ENCODE data around the gene SLC7A6OS. TPM values are rescaled to one million over a fixed set of nuclear protein-coding genes. Genes with fewer than 3 reads are reported as not detected.

Gene SLC7A6OS
- total RNA-seq = 10 to 100 TPM in 2 of 4 donors, 1 to 10 TPM in 2; 8.7 to 15.7 (median 11.5) TPM

DNA sequence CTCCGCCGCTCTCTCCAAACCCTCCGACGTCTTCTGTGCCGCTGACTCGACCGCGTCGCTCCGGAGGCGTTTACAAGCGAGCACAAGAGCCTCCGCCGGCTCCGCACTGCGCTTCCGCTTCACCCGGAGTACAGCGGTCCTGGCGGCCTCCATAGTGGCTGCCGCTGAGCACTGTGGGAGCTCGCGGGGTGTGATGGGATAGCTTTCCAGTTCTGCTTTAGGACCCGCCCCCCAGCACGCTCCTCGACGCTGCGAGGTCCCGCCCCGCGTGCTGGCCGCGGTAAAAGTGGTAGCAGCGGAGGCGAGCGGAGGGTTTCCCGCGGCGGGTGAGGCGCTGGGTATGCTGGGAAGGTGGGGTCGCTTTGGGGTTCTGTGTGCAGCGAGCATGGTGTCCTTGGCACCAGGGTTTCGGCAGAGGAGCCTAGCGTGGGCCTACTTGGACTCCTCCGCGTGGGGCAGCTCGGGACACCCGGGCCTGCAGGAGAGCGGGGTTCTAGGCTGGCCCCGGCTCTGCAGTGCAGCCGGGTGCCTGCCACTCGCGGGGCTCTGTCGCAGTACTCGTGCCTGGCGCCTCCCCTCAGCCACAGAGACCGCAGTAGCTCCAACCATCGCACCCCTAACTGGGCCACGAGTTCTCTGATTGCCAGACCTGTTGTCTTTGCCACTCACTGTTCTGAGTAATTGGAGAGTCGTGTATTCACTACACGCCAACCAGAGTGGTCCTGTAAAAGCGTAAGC, at the start of gene SLC7A6OS, which contains the start of gene PRMT7:
TSS of gene SLC7A6OS (minus strand) at position 173 of the 738 bp plus-strand sequence. CDS start at position 153, 20 bp downstream.
TSS of gene PRMT7 (plus strand) at position 246 of the 738 bp plus-strand sequence. CDS start 4,961 bp downstream, outside the sequence.
- Histone ChIP-seq H3K9me3 (no peaks in the 10 kb centered on the region), H3K36me3 (peaks cover 9 to 45% (median 35%) of the 10 kb centered on the region in 4 donors), H3K27ac (replicated peaks in 1 of 4) (peak within 1 kb of the TSS; percentile 77 to 84 (median 82)), H3K4me3 (peak within 1 kb of the TSS; percentile 71 to 92 (median 86)), H3K27me3 (no peaks in the 10 kb centered on the region), H3K4me1 (peaks cover 23 to 46% (median 41%) of the 10 kb centered on the region in 4 donors)
- WGBS = under 1% methylated on average over 36 of the region's 62 CpGs
- TF ChIP-seq, protein P1, sequence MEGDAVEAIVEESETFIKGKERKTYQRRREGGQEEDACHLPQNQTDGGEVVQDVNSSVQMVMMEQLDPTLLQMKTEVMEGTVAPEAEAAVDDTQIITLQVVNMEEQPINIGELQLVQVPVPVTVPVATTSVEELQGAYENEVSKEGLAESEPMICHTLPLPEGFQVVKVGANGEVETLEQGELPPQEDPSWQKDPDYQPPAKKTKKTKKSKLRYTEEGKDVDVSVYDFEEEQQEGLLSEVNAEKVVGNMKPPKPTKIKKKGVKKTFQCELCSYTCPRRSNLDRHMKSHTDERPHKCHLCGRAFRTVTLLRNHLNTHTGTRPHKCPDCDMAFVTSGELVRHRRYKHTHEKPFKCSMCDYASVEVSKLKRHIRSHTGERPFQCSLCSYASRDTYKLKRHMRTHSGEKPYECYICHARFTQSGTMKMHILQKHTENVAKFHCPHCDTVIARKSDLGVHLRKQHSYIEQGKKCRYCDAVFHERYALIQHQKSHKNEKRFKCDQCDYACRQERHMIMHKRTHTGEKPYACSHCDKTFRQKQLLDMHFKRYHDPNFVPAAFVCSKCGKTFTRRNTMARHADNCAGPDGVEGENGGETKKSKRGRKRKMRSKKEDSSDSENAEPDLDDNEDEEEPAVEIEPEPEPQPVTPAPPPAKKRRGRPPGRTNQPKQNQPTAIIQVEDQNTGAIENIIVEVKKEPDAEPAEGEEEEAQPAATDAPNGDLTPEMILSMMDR (IDR thresholded peaks at IDR 0.05) = peak in 2 of 3 experiments; percentile 55 to 66
- peak; percentile 61 for TF ChIP-seq POLR2A (IDR thresholded peaks at IDR 0.05; ENCODE audit: low read depth)
- TF ChIP-seq POLR2AphosphoS5 (IDR thresholded peaks at IDR 0.05) = peak; percentile 93 to 96
- no peak for TF ChIP-seq EP300 (IDR thresholded peaks at IDR 0.05)
- intact Hi-C loops (cut with DNase I) = loop anchor here (5.0 kb wide), 1 partner anchor 49 kb away; the partner anchor contains the start of gene SLC7A6
- DNase-seq (ENCODE audit: extremely low spot score) = peak; percentile 95

- Histone ChIP-seq H3K27ac (replicated peaks in 1 of 4) (no peak overlapping the region), H3K4me1 (peaks cover 0 to 18% (median 0%) of the 10 kb centered on the region in 4 donors), H3K9me3 (no peaks in the 10 kb centered on the region), H3K27me3 (peaks cover 0 to 13% (median 0%) of the 10 kb centered on the region in 4 donors), H3K36me3 (peaks cover 24 to 56% (median 53%) of the 10 kb centered on the region in 4 donors), H3K4me3 (no peak overlapping the region)
- WGBS = 94% methylated on average over 13 of the region's 23 CpGs
- DNase-seq (ENCODE audit: extremely low spot score) = no peak
- intact Hi-C loops (cut with DNase I) = no loop called here
- no peak for TF ChIP-seq EP300 (IDR thresholded peaks at IDR 0.05)
- no peak for TF ChIP-seq POLR2AphosphoS5 (IDR thresholded peaks at IDR 0.05)
- TF ChIP-seq POLR2A (IDR thresholded peaks at IDR 0.05; ENCODE audit: low read depth) = no peak
- TF ChIP-seq, protein P1 (IDR thresholded peaks at IDR 0.05) = no peak
Measured at GRCh38 chr16:68359398-68360191, 48.8 kb upstream of the SLC7A6OS start.

DNA sequence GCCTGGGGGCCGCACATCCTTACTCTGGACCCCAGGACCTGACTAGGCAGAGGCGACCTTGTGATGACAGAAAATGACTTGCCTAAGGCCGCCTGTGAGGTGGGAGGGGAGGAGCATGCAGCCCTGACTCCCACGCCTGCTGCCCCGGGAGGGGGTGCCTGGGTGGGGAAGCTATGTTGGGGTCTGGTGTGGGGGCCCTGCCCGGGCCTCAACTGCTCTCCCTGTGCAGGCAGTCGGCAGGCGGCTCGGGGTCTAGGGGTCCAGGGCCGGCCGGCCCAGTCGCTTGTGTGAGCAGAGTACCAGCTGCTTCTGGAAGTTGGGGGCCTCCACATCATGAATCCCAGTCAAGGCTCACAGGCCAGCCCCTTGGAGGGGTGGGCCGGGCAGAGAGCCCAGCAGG, 48.2 kb upstream of the SLC7A6OS start:
- intact Hi-C loops (cut with DNase I) = no loop called here
- peaks cover 31 to 62% (median 59%) of the 10 kb centered on the region in 4 donors for H3K36me3 ChIP-seq
- DNase-seq (ENCODE audit: extremely low spot score) = no peak
- H3K9me3 ChIP-seq = no peaks in the 10 kb centered on the region
- no peak overlapping the region for H3K4me3 ChIP-seq
- H3K27me3 ChIP-seq = peaks cover 0 to 6% (median 0%) of the 10 kb centered on the region in 4 donors
- no peak overlapping the region for H3K27ac ChIP-seq (replicated peaks in 1 of 4)
- WGBS = 88% methylated on average over 7 of the region's 13 CpGs
- no peak for TF ChIP-seq POLR2AphosphoS5 (IDR thresholded peaks at IDR 0.05)
- TF ChIP-seq POLR2A (IDR thresholded peaks at IDR 0.05; ENCODE audit: low read depth) = no peak
- TF ChIP-seq, protein P1 (IDR thresholded peaks at IDR 0.05) = no peak
- TF ChIP-seq EP300 (IDR thresholded peaks at IDR 0.05) = no peak
- peaks cover 0 to 18% (median 0%) of the 10 kb centered on the region in 4 donors for H3K4me1 ChIP-seq

DNA sequence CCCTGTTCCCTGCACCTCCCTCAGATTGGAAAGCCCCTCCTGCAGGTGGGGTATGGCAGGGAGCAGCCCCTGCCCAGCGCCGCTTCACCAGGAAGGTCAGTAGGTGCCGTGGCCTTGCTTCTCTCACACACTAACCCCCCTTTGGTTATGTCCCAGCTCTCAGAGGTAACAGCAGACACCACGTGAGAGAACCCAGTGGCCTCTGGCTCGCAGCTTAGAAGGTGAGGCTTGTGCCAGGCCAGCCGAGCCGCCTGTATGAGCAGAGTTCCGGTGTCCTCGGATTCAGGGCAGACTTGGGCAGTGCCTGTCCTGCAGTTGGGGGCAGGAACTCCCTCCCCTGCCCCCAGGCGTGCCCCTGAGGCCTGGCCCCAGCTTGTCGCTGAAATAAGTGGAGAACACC, 47.2 kb upstream of the SLC7A6OS start:
- WGBS = 93% methylated on average over 2 of the region's 11 CpGs
- Histone ChIP-seq H3K9me3 (no peaks in the 10 kb centered on the region), H3K36me3 (peaks cover 40 to 73% (median 70%) of the 10 kb centered on the region in 4 donors), H3K27me3 (no peaks in the 10 kb centered on the region), H3K27ac (replicated peaks in 1 of 4) (no peak overlapping the region), H3K4me3 (no peak overlapping the region), H3K4me1 (peaks cover 0 to 18% (median 0%) of the 10 kb centered on the region in 4 donors)
- DNase-seq (ENCODE audit: extremely low spot score) = no peak
- intact Hi-C loops (cut with DNase I) = no loop called here
- TF ChIP-seq POLR2AphosphoS5 (IDR thresholded peaks at IDR 0.05) (no peak), POLR2A (IDR thresholded peaks at IDR 0.05; ENCODE audit: low read depth) (no peak)
- TF ChIP-seq, protein P1 (IDR thresholded peaks at IDR 0.05) = no peak
